ENCODE results near the gene ASB6.

GRCh38 chr9:129665389-129665775 is 23.4 kb upstream of the ASB6 start, which contains the start of gene PRRX2:
- no peak for TF ChIP-seq POLR2A (IDR thresholded peaks at IDR 0.05)
- TF ChIP-seq, protein P1, sequence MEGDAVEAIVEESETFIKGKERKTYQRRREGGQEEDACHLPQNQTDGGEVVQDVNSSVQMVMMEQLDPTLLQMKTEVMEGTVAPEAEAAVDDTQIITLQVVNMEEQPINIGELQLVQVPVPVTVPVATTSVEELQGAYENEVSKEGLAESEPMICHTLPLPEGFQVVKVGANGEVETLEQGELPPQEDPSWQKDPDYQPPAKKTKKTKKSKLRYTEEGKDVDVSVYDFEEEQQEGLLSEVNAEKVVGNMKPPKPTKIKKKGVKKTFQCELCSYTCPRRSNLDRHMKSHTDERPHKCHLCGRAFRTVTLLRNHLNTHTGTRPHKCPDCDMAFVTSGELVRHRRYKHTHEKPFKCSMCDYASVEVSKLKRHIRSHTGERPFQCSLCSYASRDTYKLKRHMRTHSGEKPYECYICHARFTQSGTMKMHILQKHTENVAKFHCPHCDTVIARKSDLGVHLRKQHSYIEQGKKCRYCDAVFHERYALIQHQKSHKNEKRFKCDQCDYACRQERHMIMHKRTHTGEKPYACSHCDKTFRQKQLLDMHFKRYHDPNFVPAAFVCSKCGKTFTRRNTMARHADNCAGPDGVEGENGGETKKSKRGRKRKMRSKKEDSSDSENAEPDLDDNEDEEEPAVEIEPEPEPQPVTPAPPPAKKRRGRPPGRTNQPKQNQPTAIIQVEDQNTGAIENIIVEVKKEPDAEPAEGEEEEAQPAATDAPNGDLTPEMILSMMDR (IDR thresholded peaks at IDR 0.05): no peak
- TF ChIP-seq POLR2AphosphoS5 (IDR thresholded peaks at IDR 0.05): no peak
- TF ChIP-seq EP300 (IDR thresholded peaks at IDR 0.05): no peak

All from stomach (tissue), 4 donors.